Tibial artery (tissue), 4 donors: Measurements from ENCODE around the gene HTR5A.

ENCODE experiments used
- DNase-seq, 2 donors: peaks; one replicate each; pipeline ENCODE4 v3.0.0-alpha.2; 2019
- H3K27ac ChIP-seq, 2 donors: fragments of 200-600 bp; sonication (generic) in 1 of 2; 1 replicate in 1 of 2; 2 replicates in 1 of 2; pipeline ENCODE4 v1.5.1; 2018 to 2019; ENCODE audit warnings: mild to moderate bottlenecking in 1 of 2
- H3K27me3 ChIP-seq, 2 donors: fragments of 200-600 bp; sonication (generic) in 1 of 2; one replicate each; pipeline versions ENCODE4 v1.5.1 to v1.6.0; 2016 to 2019
- H3K36me3 ChIP-seq, 3 donors: fragments of 200-600 bp; sonication (generic) in 2 of 3; one replicate each; pipeline ENCODE4 v1.5.1; 2016 to 2019; ENCODE audit warnings: mild to moderate bottlenecking in 2 of 3
- H3K4me1 ChIP-seq, 4 donors: fragments of 200-600 bp; sonication (generic) in 2 of 4; 1 replicate in 3 of 4; 2 replicates in 1 of 4; pipeline ENCODE4 v1.5.1; 2016 to 2019
- H3K4me3 ChIP-seq, 2 donors: fragments of 200-600 bp; sonication (generic) in 1 of 2; 1 replicate in 1 of 2; 2 replicates in 1 of 2; pipeline ENCODE4 v1.5.1; 2018 to 2019; ENCODE audit warnings: mild to moderate bottlenecking in 2 of 2
- H3K9me3 ChIP-seq, 3 donors: fragments of 200-600 bp; sonication (generic) in 1 of 3; one replicate each; pipeline ENCODE4 v1.5.1; 2016 to 2019
- CTCF ChIP-seq, 2 experiments: fragments of 200-600 bp in 1 of 2; fragments of 450-650 bp in 1 of 2; IDR thresholded peaks; one replicate each; pipeline ENCODE4 v1.5.1; 2017 to 2019; ENCODE audit warnings: antibody characterized with exemption in 2 of 2, mild to moderate bottlenecking in 1 of 2, moderate library complexity in 1 of 2
- intact Hi-C: fragments of 100-400 bp; cut with DNase I; formaldehyde crosslinking; loops from one replicate; pipeline ENCODE4 v1.15.0; 2023; ENCODE audit warnings: low total_unique reads

HTR5A gene

GRCh38 chr7:155057076-155057475 lies 13.0 kb upstream of the HTR5A start:
- peaks cover 0 to 4% of the 10 kb centered on the region in 2 donors for H3K27me3 ChIP-seq
- intact Hi-C loops = no loop called here
- no peaks in the 10 kb centered on the region for H3K36me3 ChIP-seq
- no peaks in the 10 kb centered on the region for H3K9me3 ChIP-seq
- H3K27ac ChIP-seq = no peak overlapping the region
- DNase-seq = no peak
- no peak for TF ChIP-seq CTCF (IDR thresholded peaks at IDR 0.05)
- H3K4me1 ChIP-seq = no peaks in the 10 kb centered on the region
- no peak overlapping the region for H3K4me3 ChIP-seq

DNA sequence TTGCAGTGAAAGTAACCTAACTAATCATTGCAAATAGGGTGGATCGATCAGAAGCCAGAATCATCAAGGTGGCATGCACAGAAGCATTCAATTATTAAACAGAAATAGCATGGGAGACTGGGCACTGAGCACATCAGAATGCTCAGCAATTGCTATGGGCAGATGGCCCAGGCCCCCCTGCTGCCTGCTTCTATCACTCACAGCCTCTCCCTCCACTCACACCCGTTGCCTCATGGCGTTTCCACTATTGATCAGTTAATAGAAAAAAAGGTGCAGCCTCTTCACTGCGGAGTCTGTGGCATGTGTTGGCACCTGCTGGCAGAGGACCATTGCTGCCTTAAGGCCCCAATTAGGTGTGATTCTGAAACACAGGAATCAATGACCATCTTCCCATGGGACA lies 11.2 kb upstream of the HTR5A start:
- no peaks in the 10 kb centered on the region for H3K9me3 ChIP-seq
- TF ChIP-seq CTCF (IDR thresholded peaks at IDR 0.05) = no peak
- no peaks in the 10 kb centered on the region for H3K4me1 ChIP-seq
- DNase-seq = no peak
- intact Hi-C loops = no loop called here
- H3K27ac ChIP-seq = no peak overlapping the region
- no peak overlapping the region for H3K4me3 ChIP-seq
- no peaks in the 10 kb centered on the region for H3K36me3 ChIP-seq
- H3K27me3 ChIP-seq = peaks cover 0 to 4% of the 10 kb centered on the region in 2 donors

GRCh38 chr7:155059703-155060102 lies 10.4 kb upstream of the HTR5A start:
- Histone ChIP-seq H3K36me3 (no peaks in the 10 kb centered on the region), H3K27me3 (peaks cover 0 to 4% of the 10 kb centered on the region in 2 donors), H3K27ac (no peak overlapping the region), H3K4me3 (no peak overlapping the region), H3K4me1 (no peaks in the 10 kb centered on the region), H3K9me3 (no peaks in the 10 kb centered on the region)
- TF ChIP-seq CTCF (IDR thresholded peaks at IDR 0.05) = no peak
- intact Hi-C loops = no loop called here
- no peak for DNase-seq

- intact Hi-C loops = no loop called here
- Histone ChIP-seq H3K4me1 (no peaks in the 10 kb centered on the region), H3K27me3 (peaks cover 0 to 4% of the 10 kb centered on the region in 2 donors), H3K27ac (no peak overlapping the region), H3K9me3 (no peaks in the 10 kb centered on the region), H3K36me3 (no peaks in the 10 kb centered on the region), H3K4me3 (no peak overlapping the region)
- no peak for DNase-seq
- no peak for TF ChIP-seq CTCF (IDR thresholded peaks at IDR 0.05)
Observed at GRCh38 chr7:155062411-155062810, 7.7 kb upstream of the HTR5A start.

DNA sequence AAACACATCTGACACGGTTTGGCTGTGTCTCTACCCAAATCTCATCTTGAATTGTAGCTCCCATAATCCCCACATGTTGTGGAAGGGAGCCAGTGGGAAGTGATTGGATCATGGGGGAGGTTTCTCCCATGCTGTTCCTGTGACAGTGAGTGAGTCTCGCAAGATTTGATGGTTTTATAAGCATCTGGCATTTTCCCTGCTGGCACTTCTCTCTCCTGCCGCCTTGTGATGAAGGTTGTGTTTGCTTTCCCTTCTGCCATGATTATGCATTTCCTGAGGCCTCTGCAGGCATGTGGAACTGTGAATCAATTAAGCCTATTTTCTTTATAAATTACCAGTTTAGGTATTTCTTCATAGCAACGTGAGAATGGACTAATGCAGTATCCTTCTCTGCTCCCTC lies 5.9 kb upstream of the HTR5A start:
- DNase-seq = no peak
- Histone ChIP-seq H3K27me3 (peaks cover 0 to 4% of the 10 kb centered on the region in 2 donors), H3K9me3 (no peaks in the 10 kb centered on the region), H3K4me1 (no peaks in the 10 kb centered on the region), H3K36me3 (no peaks in the 10 kb centered on the region), H3K4me3 (no peak overlapping the region), H3K27ac (no peak overlapping the region)
- no peak for TF ChIP-seq CTCF (IDR thresholded peaks at IDR 0.05)
- intact Hi-C loops = no loop called here

GRCh38 chr7:155066417-155066950 lies 3.6 kb upstream of the HTR5A start:
- H3K27me3 ChIP-seq = no peaks in the 10 kb centered on the region
- TF ChIP-seq CTCF (IDR thresholded peaks at IDR 0.05) = no peak
- H3K36me3 ChIP-seq = no peaks in the 10 kb centered on the region
- H3K4me1 ChIP-seq = peaks cover 0 to 4% (median 0%) of the 10 kb centered on the region in 4 donors
- H3K27ac ChIP-seq = no peak overlapping the region
- H3K4me3 ChIP-seq = no peak overlapping the region
- intact Hi-C loops = loop anchor here (5.0 kb wide), 1 partner anchor 391 kb away; the partner anchor contains the start of gene EN2
- DNase-seq = no peak
- H3K9me3 ChIP-seq = no peaks in the 10 kb centered on the region
